Stomach (tissue), 9 donors: Measurements from ENCODE around the gene WDR5. TPM values are rescaled to one million over a fixed set of nuclear protein-coding genes. Genes with fewer than 3 reads are reported as not detected.

ENCODE experiments used
- DNase-seq, 2 donors: peaks; one replicate each; pipeline versions ENCODE4 v3.0.0 to v3.0.0-alpha.2; 2013 to 2019
- H3K27ac ChIP-seq, 5 donors: fragments of 200-600 bp in 4 of 5; sonication (generic) in 4 of 5; one replicate each; pipeline ENCODE4 v1.5.1; 2013 to 2019; ENCODE audit warnings: mild to moderate bottlenecking in 1 of 5, moderate library complexity in 1 of 5
- H3K27me3 ChIP-seq, 3 donors: fragments of 200-600 bp; sonication (generic); one replicate each; pipeline ENCODE4 v1.5.1; 2017 to 2019; ENCODE audit warnings: mixed run types in 1 of 3
- H3K36me3 ChIP-seq, 4 donors: fragments of 200-600 bp; sonication (generic); 1 replicate in 3 of 4; 2 replicates in 1 of 4; pipeline ENCODE4 v1.5.1; 2016 to 2019
- H3K4me1 ChIP-seq, 4 donors: fragments of 200-600 bp; sonication (generic); one replicate each; pipeline ENCODE4 v1.5.1; 2016 to 2019
- H3K4me3 ChIP-seq, 4 donors: fragments of 200-600 bp; sonication (generic) in 3 of 4; one replicate each; pipeline ENCODE4 v1.5.1; 2016 to 2019; ENCODE audit warnings: mild to moderate bottlenecking in 1 of 4
- H3K9me3 ChIP-seq, 4 donors: fragments of 200-600 bp; sonication (generic); one replicate each; pipeline ENCODE4 v1.5.1; 2016 to 2019
- CTCF ChIP-seq, 7 experiments: fragments of 450-650 bp in 4 of 7; fragments of 200-600 bp in 3 of 7; sonication (generic) in 3 of 7; IDR thresholded peaks; one replicate each; pipeline ENCODE4 v1.5.1; 2016 to 2019; ENCODE audit warnings: antibody characterized with exemption in 7 of 7, control low read depth in 2 of 7, mild to moderate bottlenecking in 1 of 7
- EP300 ChIP-seq: sonication (generic); formaldehyde crosslinking; IDR thresholded peaks from one replicate; pipeline ENCODE4 v1.6.1; 2017; ENCODE audit warnings: antibody characterized with exemption
- POLR2A ChIP-seq, 4 donors: fragments of 450-650 bp; IDR thresholded peaks; one replicate each; pipeline ENCODE4 v1.6.1; 2016; ENCODE audit warnings: antibody characterized with exemption in 4 of 4, control low read depth in 2 of 4, mild to moderate bottlenecking in 1 of 4, moderate library complexity in 1 of 4
- POLR2AphosphoS5 ChIP-seq, 3 donors: sonication (generic); formaldehyde crosslinking; IDR thresholded peaks; one replicate each; pipeline ENCODE4 v1.6.1; 2016; ENCODE audit warnings: antibody characterized with exemption in 3 of 3
- WGBS, 5 donors: extraction: QIAGEN DNeasy Blood & Tissue Kit in 3 of 5; methylation state at CpG; one replicate each; pipeline versions ENCODE4 v1.1.5 to v1.1.7; 2013 to 2018; 5-methylcytosine and 5-hydroxymethylcytosine counted together
- intact Hi-C: fragments of 100-400 bp; cut with DNase I; formaldehyde crosslinking; loops from one replicate; pipeline ENCODE4 v1.15.1; 2023; ENCODE audit warnings: low total_unique reads
- polyA plus RNA-seq, 3 donors: library from polyadenylated mRNA; stranded (reverse); fragments of 200-250 nt; gene quantifications; one replicate each; pipeline ENCODE4 v1.2.3, GENCODE V29; 2013
- total RNA-seq, 5 donors: library from RNA; depleted of rRNA; stranded (reverse); fragments of >200 nt; gene quantifications; one replicate each; pipeline versions ENCODE4 v1.1.0 to v1.2.3, GENCODE V29; 2014 to 2016
- donor health status: healthy with polysubstance abuse.
- donor health status: Bipolar disorder and iron deficiency.
- donor health status: healthy.

Gene WDR5
- total and polyA plus RNA-seq, 8 donors, result 2.3 to 22.3 (median 14.1) TPM

- Histone ChIP-seq H3K4me1 (no peaks in the 10 kb centered on the region), H3K4me3 (no peak overlapping the region), H3K27ac (no peak overlapping the region), H3K9me3 (no peaks in the 10 kb centered on the region), H3K27me3 (no peaks in the 10 kb centered on the region), H3K36me3 (peaks cover 70 to 85% (median 84%) of the 10 kb centered on the region in 4 donors)
- WGBS, 5 donors, result 92 to 97% (median 94%) methylated on average over 33 of the region's 33 CpGs
- no peak for DNase-seq
- TF ChIP-seq POLR2A (IDR thresholded peaks at IDR 0.05) (no peak), CTCF (IDR thresholded peaks at IDR 0.05) (no peak), POLR2AphosphoS5 (IDR thresholded peaks at IDR 0.05) (no peak), EP300 (no peak)
- intact Hi-C loops, result no loop called here
Measured at GRCh38 chr9:134156564-134157377, 20.9 kb downstream of the WDR5 start.

GRCh38 chr9:134157378-134157885 is 21.6 kb downstream of the WDR5 start:
- no peaks in the 10 kb centered on the region for H3K9me3 ChIP-seq
- H3K27me3 ChIP-seq, result no peaks in the 10 kb centered on the region
- DNase-seq, result no peak
- H3K4me3 ChIP-seq, result no peak overlapping the region
- TF ChIP-seq EP300, result no peak
- no peak for TF ChIP-seq POLR2A (IDR thresholded peaks at IDR 0.05)
- no peak for TF ChIP-seq CTCF (IDR thresholded peaks at IDR 0.05)
- TF ChIP-seq POLR2AphosphoS5 (IDR thresholded peaks at IDR 0.05), result no peak
- no peak overlapping the region for H3K27ac ChIP-seq
- 84 to 95% (median 93%) methylated on average over 9 to 23 of the region's 23 CpGs for WGBS, 5 donors
- peaks cover 64 to 78% (median 78%) of the 10 kb centered on the region in 4 donors for H3K36me3 ChIP-seq
- intact Hi-C loops, result no loop called here
- H3K4me1 ChIP-seq, result no peaks in the 10 kb centered on the region

GRCh38 chr9:134158242-134158641 is 22.4 kb downstream of the WDR5 start:
- no peak for DNase-seq
- Histone ChIP-seq H3K9me3 (no peaks in the 10 kb centered on the region), H3K4me3 (no peak overlapping the region), H3K27ac (no peak overlapping the region), H3K4me1 (peaks cover 0 to 7% (median 6%) of the 10 kb centered on the region in 4 donors), H3K36me3 (peaks cover 59 to 70% (median 70%) of the 10 kb centered on the region in 4 donors), H3K27me3 (no peaks in the 10 kb centered on the region)
- WGBS, 5 donors, result 83 to 87% (median 86%) methylated on average over 17 of the region's 17 CpGs
- intact Hi-C loops, result no loop called here
- TF ChIP-seq EP300, result no peak
- no peak for TF ChIP-seq POLR2A (IDR thresholded peaks at IDR 0.05)
- no peak for TF ChIP-seq POLR2AphosphoS5 (IDR thresholded peaks at IDR 0.05)
- no peak for TF ChIP-seq CTCF (IDR thresholded peaks at IDR 0.05)

GRCh38 chr9:134158753-134159392 is 23.0 kb downstream of the WDR5 start:
- Histone ChIP-seq H3K36me3 (peaks cover 53 to 64% (median 63%) of the 10 kb centered on the region in 4 donors), H3K27ac (no peak overlapping the region), H3K4me3 (no peak overlapping the region), H3K27me3 (no peaks in the 10 kb centered on the region), H3K9me3 (no peaks in the 10 kb centered on the region), H3K4me1 (peaks cover 0 to 14% (median 10%) of the 10 kb centered on the region in 4 donors)
- 85 to 98% (median 90%) methylated on average over 9 to 20 of the region's 20 CpGs for WGBS, 5 donors
- intact Hi-C loops, result no loop called here
- DNase-seq, result no peak
- TF ChIP-seq CTCF (IDR thresholded peaks at IDR 0.05) (no peak), POLR2AphosphoS5 (IDR thresholded peaks at IDR 0.05) (no peak), POLR2A (IDR thresholded peaks at IDR 0.05) (no peak), EP300 (no peak)
